COLO668 (cell line): ENCODE results near the gene LHX5.
A peak's percentile ranks its signal among the peaks of the same experiment; 100 is the strongest.

Source experiments
- DNase-seq: peaks from one replicate; lab custom pipeline; 2025; ENCODE audit not compliant: unreplicated experiment; lab: John Stamatoyannopoulos, UW

LHX5 gene

DNA sequence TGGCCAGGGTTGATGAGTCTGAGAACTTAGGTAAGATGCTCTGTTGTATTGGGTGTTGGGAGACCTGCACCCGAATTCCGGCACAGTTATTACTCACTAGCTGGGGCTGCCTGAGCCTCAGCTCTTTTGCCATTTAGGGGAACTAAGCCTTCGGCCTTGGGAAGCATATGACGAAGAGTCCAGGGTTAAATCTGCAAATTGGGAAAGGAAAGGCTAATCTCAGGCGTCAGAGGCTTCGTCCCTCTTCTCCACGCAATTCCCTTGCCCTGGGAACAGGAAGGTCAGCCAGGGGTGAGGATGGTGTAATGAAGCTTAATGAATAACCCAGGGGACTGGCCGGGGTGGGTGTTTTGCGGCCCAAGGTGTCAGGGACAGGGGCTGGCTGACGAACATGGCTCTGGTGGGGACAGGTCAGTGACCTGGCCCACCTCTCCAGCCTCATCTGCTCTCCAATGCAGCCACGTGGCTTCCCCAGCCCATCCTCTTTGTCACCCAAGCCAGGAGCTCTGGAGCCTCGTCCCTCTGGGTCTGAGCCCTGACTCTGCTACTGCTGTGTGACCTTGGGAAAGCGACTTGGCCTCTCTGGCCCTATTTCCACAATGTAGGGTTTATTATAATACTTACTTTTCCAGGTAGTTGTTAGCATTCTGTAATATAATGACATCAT lies 53.3 kb downstream of the LHX5 start:
- no peak for DNase-seq

DNA sequence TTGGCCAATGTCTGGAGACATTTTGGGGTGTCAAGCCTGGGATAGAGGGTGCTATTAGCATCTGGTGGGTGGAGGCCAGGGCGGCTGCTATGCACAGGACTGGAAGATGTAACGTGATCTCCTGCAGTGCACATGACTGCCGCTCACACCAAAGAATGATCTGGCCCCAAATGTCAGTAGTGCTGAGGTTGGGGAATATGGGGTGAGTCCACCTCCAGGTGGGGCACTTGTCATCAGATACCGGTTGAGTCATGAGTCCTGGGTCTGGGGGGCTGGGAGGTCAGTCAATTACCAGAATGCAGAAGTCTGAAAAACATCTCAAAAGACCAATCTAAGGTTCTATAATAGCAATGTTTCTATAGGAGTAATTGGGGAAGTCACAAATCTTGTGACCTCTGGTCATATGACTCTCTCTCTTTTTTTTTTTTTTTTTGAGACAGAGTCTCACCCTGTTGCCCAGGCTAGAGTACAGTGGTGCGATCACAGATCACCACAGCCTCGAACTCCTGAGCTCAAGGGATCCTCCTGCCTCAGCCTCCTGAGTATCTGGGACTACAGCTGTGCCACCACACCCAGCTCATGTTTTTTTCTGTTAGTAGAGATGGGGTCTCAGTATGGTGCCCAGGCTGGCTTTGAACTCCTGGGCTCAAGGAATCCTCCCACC lies 55.4 kb downstream of the LHX5 start:
- DNase-seq, result no peak

- no peak for DNase-seq
Measured at GRCh38 chr12:113414519-113415038, 57.1 kb downstream of the LHX5 start.

- peak; percentile 15 for DNase-seq
Measured at GRCh38 chr12:113413488-113413939, 58.2 kb downstream of the LHX5 start.
